ENCODE data around the gene SPTBN4.
A peak's percentile ranks its signal among the peaks of the same experiment; 100 is the strongest.
"Not testable (repeated sequence)": the region's sequence is repeated elsewhere in the genome, so short reads cannot be mapped to it uniquely, and the experiment has no call there.

SPTBN4 gene

DNA sequence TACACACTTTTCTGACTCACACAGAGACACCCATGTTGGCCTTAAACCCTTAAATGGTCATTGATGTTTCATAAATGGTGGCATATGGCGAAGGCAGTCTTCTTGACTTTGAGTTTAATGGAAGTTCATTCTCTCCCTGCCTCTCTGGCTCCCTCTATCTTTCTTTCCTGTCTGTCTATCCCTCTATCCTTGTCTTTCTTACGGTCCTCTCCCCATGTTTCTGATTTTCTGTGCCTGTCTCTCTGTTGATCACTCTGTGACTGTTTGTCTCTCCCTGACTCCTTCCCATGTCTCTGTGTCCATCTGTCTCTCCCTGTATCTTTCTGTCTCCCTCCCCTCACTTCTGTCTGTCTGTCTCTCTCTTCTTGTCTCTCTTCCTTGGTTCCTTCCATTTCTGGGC is 66.7 kb downstream of the SPTBN4 start:
- no peak for DNase-seq

DNA sequence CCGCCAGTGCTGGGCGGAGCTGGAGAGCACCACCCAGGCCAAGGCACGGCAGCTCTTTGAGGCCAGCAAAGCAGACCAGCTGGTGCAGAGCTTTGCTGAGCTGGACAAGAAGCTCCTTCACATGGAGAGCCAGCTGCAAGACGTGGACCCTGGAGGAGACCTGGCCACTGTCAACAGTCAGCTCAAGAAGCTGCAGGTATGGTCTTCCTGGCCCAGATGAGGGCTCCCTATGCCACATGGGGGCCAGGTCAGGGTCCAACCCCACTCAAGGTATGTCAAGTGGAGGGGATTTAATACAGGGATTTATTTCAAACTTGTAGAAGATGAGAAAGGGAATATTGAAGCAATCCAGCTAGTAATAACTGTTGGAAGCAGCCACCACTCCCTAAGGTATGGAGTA is 67.3 kb downstream of the SPTBN4 start:
- DNase-seq = no peak

DNA sequence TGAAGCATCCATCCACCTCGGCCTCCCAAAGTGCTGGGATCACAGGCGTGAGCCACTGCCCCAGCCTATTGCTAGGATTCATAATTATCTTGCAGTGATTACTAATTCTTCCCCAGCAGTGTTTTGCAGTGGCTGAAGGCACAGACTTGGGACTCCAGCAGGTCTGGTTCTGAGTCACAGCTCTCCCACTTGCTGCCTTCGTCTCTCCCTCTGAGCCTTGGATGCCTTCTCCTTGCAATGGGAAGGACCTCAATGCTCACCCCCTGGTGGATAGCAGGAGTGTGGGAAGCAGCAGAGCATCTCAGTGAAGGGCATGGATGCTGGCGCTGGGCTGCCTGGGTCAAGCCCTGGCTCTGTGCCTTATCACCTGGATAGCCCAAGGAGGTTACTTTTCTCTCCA is 72.3 kb downstream of the SPTBN4 start:
- DNase-seq = no peak

DNA sequence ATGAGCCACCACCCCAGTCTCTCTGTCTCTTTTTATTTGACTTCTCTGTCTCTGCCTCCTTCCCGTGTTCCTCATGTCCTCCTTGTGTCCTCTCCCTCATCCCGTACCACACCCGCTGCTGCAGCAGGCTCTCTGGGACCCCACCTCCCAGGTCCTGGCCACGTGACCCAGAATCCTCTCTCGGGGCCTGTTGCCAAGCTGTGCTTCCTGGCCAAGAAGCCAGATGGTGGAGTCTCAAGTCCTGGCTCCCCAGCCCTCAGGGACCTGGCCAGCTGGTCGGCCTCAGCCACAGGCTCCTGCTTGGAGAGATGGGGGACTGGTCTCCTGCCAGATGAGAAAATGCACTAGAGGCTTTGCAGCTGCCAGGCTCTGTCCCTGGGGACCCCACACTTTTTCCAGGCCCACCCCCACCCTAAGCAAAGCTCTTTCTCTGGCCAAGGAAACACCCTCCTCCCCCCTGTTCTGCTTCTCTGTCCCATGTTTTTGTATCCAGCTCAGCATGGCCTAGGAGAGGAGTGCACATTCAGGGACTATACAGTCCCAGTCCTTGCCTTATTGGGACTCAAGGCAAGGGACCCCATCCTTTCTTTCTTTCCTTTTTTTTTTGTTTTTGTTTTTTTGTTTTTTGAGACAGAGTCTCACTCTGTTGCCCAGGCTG is 75.5 kb downstream of the SPTBN4 start:
- peak; percentile 77 for DNase-seq

DNA sequence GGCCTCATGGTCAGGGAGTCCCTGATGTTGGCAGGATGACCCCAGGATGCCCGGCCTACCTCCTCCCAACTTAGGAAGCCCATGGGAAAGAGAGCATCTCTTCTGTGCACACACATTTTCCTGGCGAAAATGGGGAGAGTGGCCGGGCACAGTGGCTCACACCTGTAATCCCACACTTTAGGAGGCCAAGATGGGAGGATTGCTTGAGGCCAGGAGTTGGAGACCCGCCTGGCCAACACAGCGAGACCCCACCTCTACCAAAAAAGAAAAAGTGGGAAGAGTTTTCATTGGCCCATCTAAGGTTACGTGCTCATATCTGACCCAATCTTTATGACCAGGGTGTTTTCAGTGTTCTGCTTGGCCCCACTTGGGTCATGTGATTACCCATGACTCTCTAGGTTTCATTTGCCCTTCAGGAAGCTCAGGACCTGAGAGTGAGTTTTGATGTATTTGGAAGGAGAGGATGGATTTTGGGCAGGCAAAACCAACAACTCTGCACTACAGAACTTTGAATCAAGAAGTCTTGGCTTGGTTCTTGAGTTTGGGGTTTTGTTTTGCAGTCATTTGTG is 76.3 kb downstream of the SPTBN4 start:
- DNase-seq = no peak

DNA sequence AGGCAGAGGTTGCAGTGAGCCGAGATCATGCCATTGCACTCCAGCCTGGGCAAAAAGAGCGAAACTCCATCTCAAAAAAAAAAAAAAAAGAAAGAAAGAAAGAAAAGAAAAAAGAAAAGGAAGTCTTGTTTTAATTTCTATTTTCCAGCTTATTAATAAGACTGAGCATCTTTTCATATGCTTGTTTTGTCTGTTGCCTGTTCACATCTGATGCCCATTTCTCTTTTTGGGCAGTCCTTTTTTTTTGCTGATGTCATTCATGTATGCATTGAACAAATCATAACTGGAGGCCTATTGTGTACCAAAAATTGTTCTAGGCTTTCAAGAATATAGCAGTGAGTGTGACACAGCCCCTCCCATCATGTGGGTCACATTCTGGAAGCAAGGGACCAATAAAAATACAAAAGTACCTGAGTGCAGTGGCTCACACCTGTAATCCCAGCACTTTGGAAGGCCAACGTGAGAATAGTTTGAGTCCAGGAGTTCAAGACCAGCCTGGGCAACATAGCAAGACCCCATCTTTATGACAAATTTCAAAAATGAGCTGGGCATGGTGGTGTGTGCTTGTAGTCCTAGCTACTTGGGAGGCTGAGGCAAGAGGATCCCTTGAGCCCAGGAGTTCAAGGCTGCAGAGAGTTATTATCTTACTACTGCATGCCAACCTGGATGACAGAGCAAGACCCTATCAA is 79.5 kb downstream of the SPTBN4 start:
- not testable (repeated sequence) for DNase-seq

DNA sequence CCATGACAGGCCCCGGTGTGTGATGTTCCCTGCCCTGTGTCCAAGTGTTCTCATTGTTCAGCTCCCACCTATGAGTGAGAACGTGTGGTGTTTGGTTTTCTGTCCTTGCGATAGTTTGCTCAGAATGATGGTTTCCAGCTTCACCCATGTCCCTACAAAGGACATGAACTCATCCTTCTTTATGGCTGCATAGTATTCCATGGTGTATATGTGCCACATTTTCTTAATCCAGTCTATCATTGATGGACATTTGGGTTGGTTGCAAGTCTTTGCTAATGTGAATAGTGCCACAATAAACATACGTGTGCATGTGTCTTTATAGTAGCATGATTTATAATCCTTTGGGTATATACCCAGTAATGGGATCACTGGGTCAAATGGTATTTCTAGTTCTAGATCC is 80.4 kb downstream of the SPTBN4 start:
- not testable (repeated sequence) for DNase-seq

DNA sequence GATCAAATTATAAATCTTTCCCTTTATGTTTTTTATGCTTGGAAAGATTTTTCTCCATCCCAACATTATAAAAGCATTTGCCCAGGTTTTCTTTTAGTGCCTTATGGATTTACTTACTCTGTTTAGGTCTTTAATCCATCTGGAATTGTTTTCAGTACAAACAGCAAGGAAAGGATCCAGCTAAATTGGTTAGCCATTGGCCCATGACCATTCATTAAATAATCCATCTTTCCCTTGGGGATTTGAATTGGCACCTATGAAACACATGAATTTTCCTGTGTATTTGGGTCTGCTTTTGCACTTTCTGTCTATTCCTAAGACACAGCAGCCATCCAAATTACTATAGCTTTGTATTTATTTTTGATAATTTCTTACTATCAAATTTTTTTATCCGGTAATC is 81.0 kb downstream of the SPTBN4 start:
- DNase-seq = no peak

DNA sequence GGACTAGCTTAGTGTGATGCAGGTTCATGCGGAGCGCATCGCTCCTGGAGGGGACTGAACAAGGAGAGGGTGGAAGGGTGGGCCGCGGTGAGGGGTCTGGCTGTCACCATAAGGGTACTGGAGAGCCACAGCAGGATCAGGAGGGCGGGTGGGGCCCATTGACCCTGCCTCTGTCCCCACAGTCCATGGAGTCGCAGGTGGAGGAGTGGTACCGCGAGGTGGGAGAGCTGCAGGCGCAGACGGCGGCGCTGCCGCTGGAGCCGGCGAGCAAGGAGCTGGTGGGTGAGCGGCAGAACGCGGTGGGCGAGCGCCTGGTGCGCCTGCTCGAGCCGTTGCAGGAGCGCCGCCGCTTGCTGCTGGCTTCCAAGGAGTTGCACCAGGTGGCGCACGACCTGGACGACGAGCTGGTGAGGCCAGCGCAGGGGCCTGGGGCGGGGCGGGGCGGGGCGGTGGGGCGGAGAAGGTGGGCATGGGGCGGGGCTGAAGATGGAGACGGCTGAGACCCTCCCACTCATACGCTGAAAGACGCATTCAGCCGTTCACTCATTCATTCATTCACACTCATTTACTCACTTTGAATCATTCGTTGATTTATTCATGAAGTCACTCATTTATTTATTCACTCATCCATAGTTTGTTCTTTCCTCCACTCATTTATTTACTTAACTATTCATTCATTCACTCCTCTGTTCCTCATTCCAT is 82.4 kb downstream of the SPTBN4 start:
- no peak for DNase-seq

DNA sequence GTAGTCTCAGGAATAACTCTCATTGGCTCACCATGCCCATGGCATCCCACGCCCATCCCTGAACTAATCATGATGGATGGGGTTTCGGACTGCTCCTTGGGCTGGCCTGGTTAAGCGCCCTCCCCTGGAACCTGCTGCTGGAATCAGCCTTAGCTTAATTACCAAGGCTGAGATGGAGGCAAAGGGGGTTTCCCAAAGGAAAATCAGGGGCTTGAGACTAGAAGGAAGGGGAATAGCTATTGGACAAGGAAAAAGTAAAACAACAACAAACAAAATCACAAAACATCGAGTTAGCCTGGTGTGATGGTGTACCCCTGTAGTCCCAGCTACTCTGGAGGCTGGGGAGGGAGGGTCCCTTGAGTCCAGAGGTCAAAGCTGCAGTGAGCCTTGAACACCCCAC is 84.2 kb downstream of the SPTBN4 start:
- no peak for DNase-seq

DNA sequence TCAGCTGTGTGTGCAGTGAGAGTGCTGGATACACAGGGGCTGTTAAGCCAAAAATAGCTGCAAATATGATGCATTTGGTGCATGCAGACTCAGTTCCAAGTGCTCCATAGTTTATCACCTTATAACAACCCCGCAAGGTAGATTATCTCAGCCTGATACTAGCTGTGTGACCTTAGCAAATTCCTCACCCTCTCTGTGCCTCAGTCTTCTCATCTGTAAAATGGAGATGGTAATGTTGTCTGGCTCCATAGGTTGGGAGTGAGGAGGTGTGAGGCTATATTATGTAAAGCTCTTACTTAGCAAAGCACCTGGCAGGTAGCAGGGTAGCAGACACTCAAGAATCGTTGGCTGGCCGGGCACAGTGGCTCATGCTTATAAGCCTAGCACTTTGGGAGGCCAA is 86.0 kb downstream of the SPTBN4 start:
- DNase-seq = no peak

DNA sequence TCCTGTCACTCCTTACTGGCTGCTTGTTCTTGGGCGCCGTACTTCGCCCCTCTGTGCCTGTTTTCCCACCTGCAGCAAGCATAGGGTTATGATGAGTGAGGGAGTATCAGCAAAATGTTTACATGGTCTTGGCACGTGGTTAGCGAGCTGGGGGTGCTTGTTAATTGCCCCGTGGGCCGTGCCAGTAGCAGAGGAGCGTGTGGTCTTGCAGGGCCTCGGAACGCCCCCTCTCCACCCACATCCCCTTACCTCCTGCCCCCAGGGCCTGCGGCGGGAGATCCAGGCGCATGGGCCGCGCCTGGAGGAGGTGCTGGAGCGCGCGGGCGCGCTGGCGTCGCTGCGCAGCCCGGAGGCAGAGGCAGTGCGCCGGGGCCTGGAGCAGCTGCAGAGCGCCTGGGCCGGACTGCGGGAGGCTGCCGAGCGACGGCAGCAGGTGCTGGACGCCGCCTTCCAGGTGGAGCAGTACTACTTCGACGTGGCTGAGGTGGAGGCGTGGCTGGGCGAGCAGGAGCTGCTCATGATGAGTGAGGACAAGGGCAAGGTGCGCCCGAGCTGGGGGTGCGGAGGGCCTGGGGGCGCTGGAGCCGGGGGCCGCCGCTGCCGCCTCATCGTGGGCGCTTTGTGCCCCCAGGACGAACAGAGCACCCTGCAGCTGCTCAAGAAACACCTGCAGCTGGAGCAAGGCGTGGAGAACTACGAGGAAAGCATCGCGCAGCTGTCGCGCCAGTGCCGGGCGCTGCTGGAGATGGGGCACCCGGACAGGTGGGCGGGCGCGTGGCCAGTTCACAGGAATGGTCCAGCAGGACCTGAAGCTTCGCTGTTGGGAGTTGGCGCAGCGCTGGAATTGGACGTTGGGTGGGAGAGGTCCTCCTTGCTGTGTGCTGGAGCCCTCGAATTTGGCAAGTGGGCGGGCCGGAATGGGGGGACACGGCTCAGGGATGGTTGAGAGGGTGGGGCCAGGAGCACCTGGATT is 87.4 kb downstream of the SPTBN4 start:
- DNase-seq = no peak

DNA sequence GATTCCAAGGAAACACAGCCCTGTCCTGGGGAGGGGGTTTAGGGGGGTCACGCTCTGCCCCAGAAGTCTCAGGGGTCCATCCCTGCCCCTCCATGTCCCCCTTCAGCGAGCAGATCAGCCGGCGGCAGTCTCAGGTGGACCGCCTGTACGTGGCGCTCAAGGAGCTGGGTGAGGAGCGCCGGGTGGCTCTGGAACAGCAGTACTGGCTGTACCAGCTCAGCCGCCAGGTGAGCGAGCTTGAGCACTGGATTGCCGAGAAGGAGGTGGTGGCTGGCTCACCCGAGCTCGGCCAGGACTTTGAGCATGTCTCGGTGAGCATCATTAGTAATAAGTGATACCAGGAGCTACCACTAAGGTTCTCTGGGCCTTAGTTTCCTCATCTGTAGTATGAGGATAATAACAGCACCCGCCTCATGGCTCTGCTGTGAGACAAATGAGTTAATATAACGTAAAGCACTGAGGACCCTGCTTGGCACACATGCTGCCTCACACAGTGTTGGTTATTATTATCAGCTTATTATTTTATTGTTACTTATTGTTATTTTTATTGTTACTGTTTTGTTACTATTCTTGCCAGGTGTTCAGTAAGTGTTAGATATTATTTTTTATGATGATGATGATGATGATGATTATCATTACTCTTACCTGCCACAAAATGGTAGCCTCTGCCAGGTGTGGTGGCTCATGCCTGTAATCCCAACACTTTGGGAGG is 89.3 kb downstream of the SPTBN4 start:
- DNase-seq = no peak

DNA sequence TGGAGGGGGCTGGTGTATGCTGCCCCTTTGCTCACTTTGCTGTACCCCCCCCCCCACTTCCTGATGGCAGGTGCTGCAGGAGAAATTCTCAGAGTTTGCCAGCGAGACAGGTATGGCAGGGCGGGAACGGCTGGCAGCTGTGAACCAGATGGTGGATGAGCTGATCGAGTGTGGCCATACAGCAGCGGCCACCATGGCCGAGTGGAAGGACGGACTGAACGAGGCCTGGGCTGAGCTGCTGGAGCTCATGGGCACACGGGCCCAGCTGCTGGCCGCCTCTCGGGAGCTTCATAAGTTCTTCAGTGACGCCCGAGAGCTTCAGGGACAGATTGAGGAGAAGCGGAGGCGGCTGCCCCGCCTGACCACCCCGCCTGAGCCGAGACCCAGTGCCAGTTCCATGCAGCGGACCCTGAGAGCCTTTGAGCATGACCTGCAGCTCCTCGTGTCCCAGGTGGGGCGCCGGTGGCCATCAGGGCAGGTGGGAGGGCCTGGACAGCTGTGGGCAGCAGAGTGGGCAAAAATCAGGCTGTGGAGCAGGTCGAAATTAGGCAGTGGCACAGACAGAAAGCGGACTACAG is 90.2 kb downstream of the SPTBN4 start:
- DNase-seq = no peak

DNA sequence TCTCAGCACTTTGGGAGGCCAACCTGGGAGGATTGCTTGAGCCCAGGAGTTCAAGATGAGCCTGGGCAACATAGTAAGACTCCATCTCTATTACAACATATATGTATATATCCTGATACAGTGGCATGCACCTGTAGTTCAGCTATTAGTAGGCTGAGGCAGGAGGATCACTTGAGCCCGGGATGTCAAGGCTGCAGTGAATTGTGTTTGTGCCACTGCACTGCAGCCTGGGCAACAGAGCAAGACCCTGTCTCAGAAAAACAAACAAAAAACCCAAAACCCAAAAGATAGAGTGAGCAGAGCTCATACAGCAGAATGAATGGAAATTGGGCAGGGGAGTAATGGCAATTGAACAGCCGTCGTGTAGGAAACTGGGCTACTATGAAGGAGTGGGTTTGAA is 92.6 kb downstream of the SPTBN4 start:
- no peak for DNase-seq

DNA sequence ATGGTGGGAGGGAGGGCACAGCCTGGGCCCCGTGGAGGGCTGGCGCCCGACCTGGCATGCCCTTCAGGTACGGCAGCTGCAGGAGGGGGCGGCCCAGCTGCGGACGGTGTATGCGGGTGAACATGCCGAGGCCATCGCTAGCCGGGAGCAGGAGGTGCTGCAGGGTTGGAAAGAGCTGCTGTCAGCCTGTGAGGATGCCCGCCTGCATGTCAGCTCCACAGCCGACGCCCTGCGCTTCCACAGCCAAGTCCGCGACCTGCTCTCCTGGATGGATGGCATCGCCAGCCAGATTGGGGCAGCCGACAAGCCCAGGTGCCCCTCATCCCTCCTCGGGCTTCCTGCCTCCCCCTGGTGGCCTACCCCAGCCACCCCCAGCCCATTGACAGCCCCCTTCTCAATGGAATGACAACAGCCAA is 93.3 kb downstream of the SPTBN4 start:
- DNase-seq = no peak

DNA sequence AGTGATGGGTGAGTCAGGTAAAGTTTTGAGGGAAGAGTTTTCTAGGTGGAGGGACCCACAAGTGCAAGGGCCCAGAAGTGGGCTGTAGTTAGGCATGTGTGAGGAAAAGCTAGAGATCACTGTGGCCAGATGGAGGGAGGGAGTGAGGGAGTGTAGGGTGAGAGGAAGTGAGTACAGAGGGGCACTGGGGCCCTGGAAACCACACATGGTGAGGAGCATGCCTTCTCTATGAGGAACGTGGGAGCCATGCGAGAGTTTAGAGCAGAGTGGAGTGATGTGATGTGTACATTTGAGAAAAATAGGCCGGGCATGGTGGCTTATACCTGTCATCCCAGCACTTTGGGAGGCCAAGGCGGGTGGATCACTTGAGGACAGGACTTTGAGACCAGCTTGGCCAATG is 95.1 kb downstream of the SPTBN4 start:
- DNase-seq = no peak

DNA sequence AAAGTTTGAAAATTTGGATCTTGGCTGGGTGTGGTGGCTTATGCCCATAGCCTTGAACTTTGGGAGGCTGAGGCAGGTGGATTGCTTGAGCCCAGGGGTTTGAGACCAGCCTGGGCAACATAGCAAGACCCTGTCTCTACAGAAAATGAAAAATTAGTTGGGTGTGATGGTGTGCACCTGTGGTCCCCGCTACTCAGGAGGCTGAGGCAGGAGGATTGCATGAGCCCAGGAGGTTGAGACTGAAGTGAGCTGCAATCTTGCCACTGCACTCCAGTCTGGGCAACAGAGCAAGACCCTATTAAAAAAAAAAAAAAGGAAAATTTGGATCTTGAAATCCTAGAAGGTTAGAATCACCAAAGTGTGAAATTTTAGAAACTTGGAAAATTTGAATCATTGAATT is 97.7 kb downstream of the SPTBN4 start:
- DNase-seq = not testable (repeated sequence)

DNA sequence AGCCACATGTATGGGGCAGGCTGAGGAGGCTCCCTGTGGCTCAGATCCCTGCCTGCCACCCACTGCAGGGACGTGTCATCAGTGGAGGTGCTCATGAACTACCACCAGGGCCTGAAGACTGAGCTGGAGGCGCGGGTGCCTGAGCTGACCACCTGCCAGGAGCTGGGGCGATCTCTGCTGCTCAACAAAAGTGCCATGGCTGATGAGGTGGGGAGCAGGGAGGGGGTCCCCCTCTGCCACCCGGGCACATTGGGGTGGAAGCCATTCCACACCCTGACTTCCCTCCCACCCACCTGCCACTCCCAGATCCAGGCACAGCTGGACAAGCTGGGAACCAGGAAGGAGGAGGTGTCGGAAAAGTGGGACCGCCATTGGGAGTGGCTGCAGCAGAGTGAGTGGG is 98.6 kb downstream of the SPTBN4 start:
- DNase-seq = no peak

DNA sequence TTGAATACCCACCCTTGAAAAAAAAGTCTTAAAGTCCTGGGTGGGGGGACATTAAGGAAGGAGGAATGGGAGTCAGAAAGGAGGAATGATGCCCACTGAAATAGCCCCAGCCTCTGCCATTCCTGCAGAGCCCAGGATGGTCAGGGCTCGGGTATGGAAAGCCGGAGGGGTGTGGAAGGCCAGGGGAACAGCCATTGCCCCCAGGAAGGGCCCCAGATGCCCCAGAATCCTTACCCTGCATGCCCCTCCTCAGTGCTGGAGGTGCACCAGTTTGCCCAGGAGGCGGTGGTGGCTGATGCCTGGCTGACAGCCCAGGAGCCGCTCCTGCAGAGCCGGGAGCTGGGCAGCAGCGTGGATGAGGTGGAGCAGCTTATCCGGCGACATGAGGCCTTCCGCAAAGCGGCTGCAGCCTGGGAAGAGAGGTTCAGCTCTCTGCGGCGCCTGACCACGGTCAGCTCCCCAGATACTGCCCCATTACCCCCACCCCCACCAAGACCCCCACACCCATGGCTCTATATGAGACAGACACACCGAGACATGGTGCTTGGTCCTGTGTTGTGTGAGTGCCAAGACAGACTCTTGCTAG is 99.2 kb downstream of the SPTBN4 start:
- no peak for DNase-seq

DNA sequence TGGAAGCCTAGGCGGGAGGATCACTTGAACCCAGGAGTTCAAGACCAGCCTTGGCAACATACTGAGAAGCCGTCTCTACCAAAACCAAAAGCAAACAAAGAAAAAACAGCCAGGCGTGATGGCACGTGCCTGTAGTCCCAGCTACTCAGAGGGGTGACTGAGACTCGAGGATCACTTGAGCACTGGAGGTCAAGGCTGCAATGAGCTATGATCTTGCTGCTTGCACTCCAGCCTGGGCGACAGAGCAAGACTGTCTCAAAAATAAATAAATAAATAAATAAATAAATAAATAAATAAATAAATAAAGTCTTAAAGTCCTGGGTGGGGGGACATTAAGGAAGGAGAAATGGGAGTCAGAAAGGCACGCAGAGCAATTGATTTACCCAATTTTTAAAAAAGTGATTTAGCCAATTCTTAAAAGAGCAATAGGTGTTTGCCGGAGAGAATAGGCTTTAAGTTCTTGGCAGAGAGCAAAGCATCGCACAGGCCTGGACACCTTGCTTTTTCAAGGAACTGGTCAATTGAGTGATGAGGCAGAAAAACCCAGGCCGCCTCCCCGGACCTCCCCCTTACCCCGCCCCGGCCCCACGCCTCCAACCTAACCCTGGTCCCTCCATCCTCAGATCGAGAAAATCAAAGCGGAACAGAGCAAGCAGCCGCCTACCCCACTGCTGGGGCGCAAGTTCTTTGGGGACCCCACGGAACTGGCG is 100.4 kb downstream of the SPTBN4 start:
- DNase-seq = peak; percentile 47
